ENCODE results near the gene PCDHGA8.

DNA sequence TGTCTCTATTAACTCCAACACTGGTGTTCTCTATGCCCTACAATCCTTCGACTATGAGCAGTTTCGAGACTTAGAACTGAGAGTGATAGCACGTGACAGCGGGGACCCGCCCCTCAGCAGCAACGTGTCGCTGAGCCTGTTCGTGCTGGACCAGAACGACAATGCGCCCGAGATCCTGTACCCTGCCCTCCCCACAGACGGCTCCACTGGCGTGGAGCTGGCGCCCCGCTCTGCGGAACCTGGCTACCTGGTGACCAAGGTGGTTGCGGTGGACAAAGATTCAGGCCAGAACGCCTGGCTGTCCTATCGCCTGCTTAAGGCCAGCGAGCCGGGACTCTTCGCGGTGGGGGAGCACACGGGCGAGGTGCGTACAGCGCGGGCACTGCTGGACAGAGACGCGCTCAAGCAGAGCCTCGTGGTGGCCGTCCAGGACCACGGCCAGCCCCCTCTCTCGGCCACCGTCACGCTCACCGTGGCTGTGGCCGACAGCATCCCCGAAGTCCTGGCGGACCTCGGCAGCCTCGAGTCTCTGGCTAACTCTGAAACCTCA lies 30.4 kb downstream of the PCDHGA8 start:
- TF ChIP-seq, protein P1, sequence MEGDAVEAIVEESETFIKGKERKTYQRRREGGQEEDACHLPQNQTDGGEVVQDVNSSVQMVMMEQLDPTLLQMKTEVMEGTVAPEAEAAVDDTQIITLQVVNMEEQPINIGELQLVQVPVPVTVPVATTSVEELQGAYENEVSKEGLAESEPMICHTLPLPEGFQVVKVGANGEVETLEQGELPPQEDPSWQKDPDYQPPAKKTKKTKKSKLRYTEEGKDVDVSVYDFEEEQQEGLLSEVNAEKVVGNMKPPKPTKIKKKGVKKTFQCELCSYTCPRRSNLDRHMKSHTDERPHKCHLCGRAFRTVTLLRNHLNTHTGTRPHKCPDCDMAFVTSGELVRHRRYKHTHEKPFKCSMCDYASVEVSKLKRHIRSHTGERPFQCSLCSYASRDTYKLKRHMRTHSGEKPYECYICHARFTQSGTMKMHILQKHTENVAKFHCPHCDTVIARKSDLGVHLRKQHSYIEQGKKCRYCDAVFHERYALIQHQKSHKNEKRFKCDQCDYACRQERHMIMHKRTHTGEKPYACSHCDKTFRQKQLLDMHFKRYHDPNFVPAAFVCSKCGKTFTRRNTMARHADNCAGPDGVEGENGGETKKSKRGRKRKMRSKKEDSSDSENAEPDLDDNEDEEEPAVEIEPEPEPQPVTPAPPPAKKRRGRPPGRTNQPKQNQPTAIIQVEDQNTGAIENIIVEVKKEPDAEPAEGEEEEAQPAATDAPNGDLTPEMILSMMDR (conservative IDR thresholded peaks at IDR 0.05; ENCODE audit: low read length), result no peak
- no peak for TF ChIP-seq EZH2phosphoT487 (IDR thresholded peaks at IDR 0.05; ENCODE audit: borderline replicate concordance, low read depth, low read length)
